CD4-positive, alpha-beta memory T cell (primary cell): ENCODE data around the gene PLCD1. TPM values are rescaled to one million over a fixed set of nuclear protein-coding genes. Genes with fewer than 3 reads are reported as not detected.
A peak's percentile ranks its signal among the peaks of the same experiment; 100 is the strongest.

Experiments used
- CTCF ChIA-PET: fragments of 350-600 bp; sonication (Branson Sonifier 250); formaldehyde crosslinking; loops from one replicate; lab custom pipeline; 2021; ENCODE audit warnings: inconsistent platforms; ENCODE audit not compliant: partially characterized antibody; lab: Charles Lee
- POLR2A ChIA-PET: fragments of 350-600 bp; sonication (Branson Sonifier 250); formaldehyde crosslinking; loops from one replicate; lab custom pipeline; 2021; ENCODE audit not compliant: partially characterized antibody; lab: Charles Lee
- DNase-seq, 5 donors: peaks; one replicate each; pipeline versions ENCODE4 v3.0.0 to v3.0.0-alpha.2; 2020 to 2022; ENCODE audit warnings: mixed read lengths in 1 of 5
- H3K27ac ChIP-seq: one replicate; pipeline ENCODE4 v1.7.0; 2013; ENCODE audit warnings: low read depth, low read length
- H3K27me3 ChIP-seq: 2 replicates; pipeline ENCODE4 v1.7.0; 2013; ENCODE audit warnings: mild to moderate bottlenecking, low read length, moderate library complexity; ENCODE audit not compliant: insufficient read depth
- H3K36me3 ChIP-seq: 2 replicates; pipeline ENCODE4 v1.7.0; 2013; ENCODE audit warnings: mild to moderate bottlenecking, low read length, moderate library complexity; ENCODE audit not compliant: insufficient read depth
- H3K4me1 ChIP-seq: 2 replicates; pipeline ENCODE4 v1.7.0; 2013; ENCODE audit warnings: mild to moderate bottlenecking, low read length, moderate library complexity; ENCODE audit not compliant: insufficient read depth
- H3K4me3 ChIP-seq, 2 donors: one replicate each; pipeline ENCODE4 v1.7.0; 2013; ENCODE audit warnings: low read length in 2 of 2, mild to moderate bottlenecking in 1 of 2
- H3K9me3 ChIP-seq, 2 donors: one replicate each; pipeline ENCODE4 v1.7.0; 2013; ENCODE audit warnings: low read length in 2 of 2, control low read depth in 1 of 2; ENCODE audit not compliant: control insufficient read depth in 1 of 2
- H3K27ac Mint-ChIP-seq, 7 donors: one replicate each; pipeline ENCODE4 v1.8.0; 2020 to 2021; ENCODE audit warnings: mixed read lengths in 7 of 7, mild to moderate bottlenecking in 6 of 7, inconsistent platforms in 3 of 7, moderate library complexity in 3 of 7
- H3K27me3 Mint-ChIP-seq, 2 donors: one replicate each; pipeline ENCODE4 v1.8.0; 2020 to 2021; ENCODE audit warnings: mixed read lengths in 2 of 2
- H3K36me3 Mint-ChIP-seq, 2 donors: one replicate each; pipeline ENCODE4 v1.8.0; 2020 to 2021; ENCODE audit warnings: mixed read lengths in 2 of 2, inconsistent platforms in 1 of 2, mild to moderate bottlenecking in 1 of 2
- H3K4me1 Mint-ChIP-seq, 4 donors: one replicate each; pipeline ENCODE4 v1.8.0; 2020 to 2021; ENCODE audit warnings: mixed read lengths in 4 of 4, mild to moderate bottlenecking in 1 of 4
- H3K4me3 Mint-ChIP-seq, 8 donors: one replicate each; pipeline ENCODE4 v1.8.0; 2020 to 2021; ENCODE audit warnings: mixed read lengths in 8 of 8, mild to moderate bottlenecking in 7 of 8, moderate library complexity in 6 of 8, inconsistent platforms in 3 of 8
- H3K9me3 Mint-ChIP-seq, 8 donors: one replicate each; pipeline ENCODE4 v1.8.0; 2020 to 2021; ENCODE audit warnings: mixed read lengths in 8 of 8, mild to moderate bottlenecking in 5 of 8, inconsistent platforms in 3 of 8, moderate library complexity in 1 of 8
- intact Hi-C: fragments of 100-400 bp; cut with micrococcal nuclease; formaldehyde crosslinking; loops from one replicate; pipeline ENCODE4 v1.15.1; 2023
- microRNA-seq: library from miRNA; unstranded; fragments of <30 nt; microRNA quantifications from one replicate; pipeline ENCODE4 v1.2.0, GENCODE V29; 2021; ENCODE audit warnings: borderline replicate concordance, borderline number of aligned reads, borderline microRNAs expressed, mixed read lengths
- polyA plus RNA-seq, 2 donors: library from polyadenylated mRNA; unstranded; fragments of 300-500 nt; fragmentation: Illumina TruSeq; gene quantifications; one replicate each; pipeline ENCODE4 v1.2.3, GENCODE V29; 2021
- total RNA-seq, 2 experiments: library from RNA; stranded (reverse); gene quantifications; one replicate each; pipeline ENCODE4 v1.2.3, GENCODE V29; 2021

The PLCD1 gene
- total and polyA plus RNA-seq, 4 experiments from 2014 or later: 38.4 to 93.9 (median 61.2) TPM

DNA sequence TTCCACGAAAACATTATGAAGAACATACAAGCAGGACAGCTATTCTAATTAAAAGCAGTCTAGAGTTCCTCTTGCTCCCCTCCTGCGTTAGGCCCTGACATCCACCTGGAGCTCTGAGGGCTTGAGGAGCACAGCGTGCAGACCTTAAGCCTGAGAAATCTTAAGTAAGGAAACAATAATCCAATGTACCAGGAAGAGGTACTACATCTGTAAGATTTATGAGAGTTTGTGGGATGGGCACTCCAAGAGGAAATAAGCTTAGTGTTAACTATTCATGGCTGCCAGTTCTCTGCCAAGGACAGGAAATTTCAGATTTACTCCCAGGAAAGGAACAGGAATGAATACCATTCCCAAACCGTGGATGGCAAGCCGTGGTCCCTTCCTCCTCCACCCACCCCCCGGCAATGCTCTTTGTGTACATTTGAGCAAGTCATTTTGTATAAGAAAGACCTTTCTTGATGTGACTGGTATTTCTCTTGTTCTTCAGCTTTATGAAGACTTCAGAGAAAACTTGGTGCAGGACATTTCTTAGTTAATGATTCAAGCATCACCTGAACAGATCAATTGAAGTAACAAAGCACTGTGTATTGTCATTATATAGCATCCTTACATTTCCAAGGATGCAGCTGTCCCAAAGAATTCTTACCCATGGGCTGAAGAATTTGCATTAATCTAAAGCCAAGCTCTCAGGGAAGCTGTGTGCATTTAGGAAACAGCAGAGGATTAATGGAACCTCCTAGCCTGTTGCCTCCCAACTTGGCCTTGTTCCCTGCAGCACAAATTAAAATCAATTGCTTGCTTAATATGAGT lies 67.6 kb downstream of the PLCD1 start:
- POLR2A ChIA-PET: no interaction called here
- Mint-ChIP-seq H3K4me3 (no peak overlapping the region), H3K4me1 (peaks cover 6 to 11% (median 9%) of the 10 kb centered on the region in 4 donors)

DNA sequence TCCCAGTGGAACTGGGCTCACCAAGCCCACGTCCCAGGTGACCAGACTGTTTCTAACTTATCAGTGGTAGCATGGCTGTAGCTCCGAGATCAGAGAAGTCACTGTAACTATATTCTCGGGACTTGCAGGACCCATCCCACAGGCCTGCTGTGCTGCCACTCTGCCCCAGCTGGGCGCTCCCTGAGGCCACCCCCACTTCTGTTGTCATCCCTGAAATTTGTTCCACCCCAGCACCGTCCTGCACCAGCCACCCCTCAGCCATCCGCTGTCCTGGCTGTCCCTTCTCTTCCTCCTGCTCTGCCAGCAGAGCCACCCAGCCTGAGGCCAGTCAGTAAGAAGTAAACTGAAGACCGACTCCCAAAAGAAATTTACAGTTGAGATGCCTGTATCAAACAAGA lies 71.9 kb downstream of the PLCD1 start:
- no peaks in the 10 kb centered on the region for H3K27me3 Mint-ChIP-seq
- no peak for DNase-seq
- Histone ChIP-seq H3K4me3 (no peak overlapping the region), H3K27ac (no peak overlapping the region), H3K9me3 (no peaks in the 10 kb centered on the region), H3K27me3 (no peaks in the 10 kb centered on the region), H3K4me1 (peaks cover 15% of the 10 kb centered on the region), H3K36me3 (no peaks in the 10 kb centered on the region)
- CTCF ChIA-PET: interaction anchor here (1.1 to 2.7 kb wide), 2 partner anchors 11 to 17 kb away, joined by 5 to 13 read pairs; no protein-coding TSS in a partner anchor
- H3K36me3 Mint-ChIP-seq: no peaks in the 10 kb centered on the region
- no peaks in the 10 kb centered on the region for H3K9me3 Mint-ChIP-seq
- H3K27ac Mint-ChIP-seq: peak overlapping the region; percentile 68 to 93 (median 87)
- H3K4me3 Mint-ChIP-seq: peak overlapping the region in 5 of 8 donors; percentile 33 to 69 (median 55)
- POLR2A ChIA-PET: no interaction called here
- intact Hi-C loops: no loop called here
- H3K4me1 Mint-ChIP-seq: peaks cover 13 to 30% (median 19%) of the 10 kb centered on the region in 4 donors

More for the DNA sequence above, 67.6 kb downstream of the PLCD1 start:
- CTCF ChIA-PET: interaction anchor here (0.7 to 7.9 kb wide), 4 partner anchors 10 to 108 kb away, joined by 3 to 59 read pairs (median 3); no protein-coding TSS in a partner anchor
- Histone ChIP-seq H3K4me3 (no peak overlapping the region), H3K9me3 (no peaks in the 10 kb centered on the region), H3K27me3 (no peaks in the 10 kb centered on the region), H3K4me1 (peaks cover 6% of the 10 kb centered on the region), H3K36me3 (no peaks in the 10 kb centered on the region), H3K27ac (no peak overlapping the region)
- intact Hi-C loops: no loop called here
- no peaks in the 10 kb centered on the region for H3K36me3 Mint-ChIP-seq
- no peaks in the 10 kb centered on the region for H3K9me3 Mint-ChIP-seq
- no peaks in the 10 kb centered on the region for H3K27me3 Mint-ChIP-seq
- H3K27ac Mint-ChIP-seq: peak overlapping the region in 2 of 7 donors; percentile 36 to 70
- no peak for DNase-seq

Small RNA genes within 50 kb of the gene (microRNA-seq; reads per million reads assigned to microRNA genes)
- 211 reads per million, percentile 73 among the genes with 10 or more reads in this experiment for gene MIR26A1

Other genes with a start within 250 kb of the PLCD1 start
- gene CTDSPL, start 167.8 kb downstream of the PLCD1 start, total RNA-seq: under 1 TPM; 0.61 to 0.73 TPM
- under 1 TPM in 1 of 2 donors, not detected in 1; 0.08 TPM for gene CTDSPL, start 167.8 kb downstream of the PLCD1 start, polyA plus RNA-seq
- gene VILL, start 38.9 kb downstream of the PLCD1 start, total RNA-seq: 10 to 100 TPM; 41.7 to 43.4 TPM
- gene VILL, start 38.9 kb downstream of the PLCD1 start, polyA plus RNA-seq: 10 to 100 TPM; 13.4 to 18.0 TPM
- gene DLEC1, start 9.6 kb upstream of the PLCD1 start, total RNA-seq: 10 to 100 TPM; 13.2 to 15.1 TPM
- gene DLEC1, start 9.6 kb upstream of the PLCD1 start, polyA plus RNA-seq: 1 to 10 TPM in 1 of 2 donors, under 1 TPM in 1; 0.49 to 1.3 TPM
- 10 to 100 TPM; 78.7 to 82.8 TPM for gene ACAA1, start 107.5 kb upstream of the PLCD1 start, total RNA-seq
- 10 to 100 TPM; 52.4 to 76.3 TPM for gene ACAA1, start 107.5 kb upstream of the PLCD1 start, polyA plus RNA-seq
- 10 to 100 TPM; 50.5 to 57.4 TPM for gene MYD88, start 109.0 kb upstream of the PLCD1 start, total RNA-seq
- 100 to 1,000 TPM; 104 to 129 TPM for gene MYD88, start 109.0 kb upstream of the PLCD1 start, polyA plus RNA-seq
- 10 to 100 TPM; 39.6 to 43.9 TPM for gene OXSR1, start 135.9 kb upstream of the PLCD1 start, total RNA-seq
- gene OXSR1, start 135.9 kb upstream of the PLCD1 start, polyA plus RNA-seq: 10 to 100 TPM; 13.3 to 18.0 TPM
- gene SLC22A13, start 236.2 kb upstream of the PLCD1 start, total RNA-seq: under 1 TPM; 0.44 to 0.67 TPM
- under 1 TPM in 1 of 2 donors, not detected in 1; 0.18 TPM for gene SLC22A13, start 236.2 kb upstream of the PLCD1 start, polyA plus RNA-seq